ENCODE measurements around the gene FAM20A. TPM values are rescaled to one million over a fixed set of nuclear protein-coding genes. Genes with fewer than 3 reads are reported as not detected.
A peak's percentile ranks its signal among the peaks of the same experiment; 100 is the strongest.

FAM20A gene
- total RNA-seq, 4 donors from 2014 or later, result 0.80 to 3.1 (median 1.4) TPM

DNA sequence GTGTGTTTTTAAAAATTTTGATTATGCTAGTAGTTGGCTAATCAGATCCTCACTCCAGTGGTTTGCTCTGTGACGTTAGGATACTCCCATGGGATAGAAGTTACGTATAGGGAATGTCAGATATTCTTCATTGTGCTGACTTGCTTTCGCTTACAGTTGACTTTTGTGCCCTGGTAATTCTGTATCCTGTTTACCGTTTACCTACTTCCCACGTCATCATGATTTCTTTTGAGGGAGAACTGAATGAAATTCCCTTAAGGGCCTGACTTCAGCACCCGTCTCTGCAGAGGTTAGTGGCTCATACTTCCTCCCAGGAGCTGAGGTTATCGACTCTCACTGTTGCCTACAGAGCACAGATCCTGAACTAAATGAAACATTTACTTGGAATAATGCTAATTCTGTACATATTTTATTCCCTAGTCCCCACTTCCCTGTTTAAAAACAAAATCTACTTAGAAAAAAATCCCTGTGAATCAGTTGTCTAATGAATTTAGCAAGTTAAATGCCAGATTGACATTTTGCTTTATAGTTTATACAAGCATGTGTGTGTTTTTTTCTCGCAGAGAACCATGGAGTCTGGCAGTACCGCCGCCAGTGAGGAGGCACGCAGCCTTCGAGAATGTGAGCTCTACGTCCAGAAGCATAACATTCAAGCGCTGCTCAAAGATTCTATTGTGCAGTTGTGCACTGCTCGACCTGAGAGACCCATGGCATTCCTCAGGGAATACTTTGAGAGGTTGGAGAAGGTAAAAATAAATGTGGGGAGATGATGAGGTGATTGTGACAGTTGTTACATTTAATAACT lies 86.1 kb downstream of the FAM20A start:
- Histone ChIP-seq H3K36me3 (peaks cover 0 to 18% of the 10 kb centered on the region in 2 donors), H3K9me3 (no peaks in the 10 kb centered on the region), H3K4me1 (peaks cover 69 to 72% of the 10 kb centered on the region in 2 donors), H3K4me3 (peak overlapping the region; percentile 78 to 89 (median 84)), H3K27me3 (no peaks in the 10 kb centered on the region), H3K27ac (peak overlapping the region; percentile 94 to 99 (median 96))
- ATAC-seq (no peak), DNase-seq (no peak)
- TF ChIP-seq, protein P1, sequence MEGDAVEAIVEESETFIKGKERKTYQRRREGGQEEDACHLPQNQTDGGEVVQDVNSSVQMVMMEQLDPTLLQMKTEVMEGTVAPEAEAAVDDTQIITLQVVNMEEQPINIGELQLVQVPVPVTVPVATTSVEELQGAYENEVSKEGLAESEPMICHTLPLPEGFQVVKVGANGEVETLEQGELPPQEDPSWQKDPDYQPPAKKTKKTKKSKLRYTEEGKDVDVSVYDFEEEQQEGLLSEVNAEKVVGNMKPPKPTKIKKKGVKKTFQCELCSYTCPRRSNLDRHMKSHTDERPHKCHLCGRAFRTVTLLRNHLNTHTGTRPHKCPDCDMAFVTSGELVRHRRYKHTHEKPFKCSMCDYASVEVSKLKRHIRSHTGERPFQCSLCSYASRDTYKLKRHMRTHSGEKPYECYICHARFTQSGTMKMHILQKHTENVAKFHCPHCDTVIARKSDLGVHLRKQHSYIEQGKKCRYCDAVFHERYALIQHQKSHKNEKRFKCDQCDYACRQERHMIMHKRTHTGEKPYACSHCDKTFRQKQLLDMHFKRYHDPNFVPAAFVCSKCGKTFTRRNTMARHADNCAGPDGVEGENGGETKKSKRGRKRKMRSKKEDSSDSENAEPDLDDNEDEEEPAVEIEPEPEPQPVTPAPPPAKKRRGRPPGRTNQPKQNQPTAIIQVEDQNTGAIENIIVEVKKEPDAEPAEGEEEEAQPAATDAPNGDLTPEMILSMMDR (IDR thresholded peaks at IDR 0.05 in 4 of 5, conservative IDR thresholded peaks at IDR 0.05 in 1 of 5), result no peak
- TF ChIP-seq POLR2A (IDR thresholded peaks at IDR 0.05), result peak in 1 of 2 donors; percentile 35
- in situ Hi-C loops (cut with MboI; ENCODE audit: low sequenced_read_pairs in 4 of 4), result loop anchor here in 1 of 4 donors (10.0 kb wide), 1 partner anchor 60 kb away; the partner anchor contains the start of gene WIPI1
- intact Hi-C loops (cut with DNase I; ENCODE audit: low total_unique reads), result loop anchor here (5.0 to 10.0 kb wide), 2 partner anchors 268 to 1470 kb away; partner anchors contain the start of genes AMZ2 and CACNG1

DNA sequence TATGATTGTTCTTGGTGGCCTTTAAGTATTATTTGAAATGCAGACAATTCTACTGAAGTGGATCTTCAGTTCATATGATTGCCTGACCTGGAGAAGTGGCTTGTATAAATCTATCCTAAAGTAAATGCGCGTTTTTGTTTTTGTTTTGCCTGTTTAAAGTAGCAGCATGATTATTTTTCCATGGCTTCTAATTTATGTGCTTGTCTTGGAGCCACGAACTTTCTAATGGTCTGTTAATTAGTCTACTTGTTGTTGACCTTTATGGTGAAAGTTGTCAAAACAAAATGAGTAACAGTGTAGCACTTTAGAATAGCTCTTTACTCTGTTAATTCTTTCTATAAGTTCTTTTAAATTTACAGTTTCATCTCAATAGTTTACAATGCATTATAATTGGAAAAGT lies 87.2 kb downstream of the FAM20A start:
- Histone ChIP-seq H3K4me3 (peak overlapping the region; percentile 78 to 89 (median 84)), H3K27ac (peak overlapping the region; percentile 94 to 99 (median 96)), H3K4me1 (peaks cover 64 to 70% of the 10 kb centered on the region in 2 donors), H3K36me3 (peaks cover 0 to 18% of the 10 kb centered on the region in 2 donors), H3K27me3 (no peaks in the 10 kb centered on the region), H3K9me3 (no peaks in the 10 kb centered on the region)
- TF ChIP-seq POLR2A (IDR thresholded peaks at IDR 0.05), result no peak
- TF ChIP-seq, protein P1 (IDR thresholded peaks at IDR 0.05 in 4 of 5, conservative IDR thresholded peaks at IDR 0.05 in 1 of 5), result no peak
- in situ Hi-C loops (cut with MboI; ENCODE audit: low sequenced_read_pairs in 4 of 4), result loop anchor here in 1 of 4 donors (10.0 kb wide), 1 partner anchor 59 kb away; the partner anchor contains the start of gene WIPI1
- no peak for DNase-seq
- no peak for ATAC-seq
- intact Hi-C loops (cut with DNase I; ENCODE audit: low total_unique reads), result loop anchor here (2.0 to 10.0 kb wide), 4 partner anchors 57 to 1469 kb away; partner anchors contain the start of genes AMZ2, CACNG1 and WIPI1

DNA sequence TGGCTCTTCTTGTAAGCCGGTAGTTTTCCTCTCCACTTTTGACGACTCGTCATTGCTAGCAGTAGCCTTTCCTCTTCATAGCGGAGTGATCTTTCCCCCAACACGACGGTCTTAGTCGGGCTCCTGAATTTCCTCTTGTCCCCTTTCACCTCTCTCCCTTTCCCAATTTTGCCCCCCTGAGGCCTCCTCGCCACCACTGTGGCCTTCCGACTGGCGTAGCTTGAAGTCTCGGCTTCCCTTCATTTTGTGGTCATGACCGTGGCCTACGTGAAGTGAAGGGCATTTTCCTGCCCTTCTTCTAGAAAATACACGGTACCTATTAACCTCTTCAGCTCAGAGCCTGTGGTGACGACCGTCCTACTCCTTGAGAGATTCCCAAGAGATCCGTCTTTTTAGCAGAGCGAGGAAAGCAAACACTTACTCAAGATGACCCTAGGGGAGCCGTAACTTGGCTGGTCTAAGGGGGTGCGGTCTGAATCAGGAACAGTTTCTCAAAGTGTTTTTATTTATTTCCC lies 88.2 kb downstream of the FAM20A start:
- H3K9me3 ChIP-seq, result no peaks in the 10 kb centered on the region
- in situ Hi-C loops (cut with MboI; ENCODE audit: low sequenced_read_pairs in 4 of 4) (loop anchor here in 1 of 4 donors (10.0 kb wide), 1 partner anchor 58 kb away; the partner anchor contains the start of gene WIPI1), intact Hi-C loops (cut with DNase I; ENCODE audit: low total_unique reads) (loop anchor here (1.0 to 10.0 kb wide), 5 partner anchors 56 to 1468 kb away; partner anchors contain the start of genes AMZ2, CACNG1 and WIPI1)
- H3K4me3 ChIP-seq, result peak overlapping the region; percentile 78 to 89 (median 84)
- ATAC-seq (no peak), DNase-seq (peak; percentile 40 to 61)
- peaks cover 54 to 62% of the 10 kb centered on the region in 2 donors for H3K4me1 ChIP-seq
- TF ChIP-seq POLR2A (IDR thresholded peaks at IDR 0.05), result no peak
- TF ChIP-seq, protein P1 (IDR thresholded peaks at IDR 0.05 in 4 of 5, conservative IDR thresholded peaks at IDR 0.05 in 1 of 5), result no peak
- H3K27me3 ChIP-seq, result no peaks in the 10 kb centered on the region
- H3K27ac ChIP-seq, result peak overlapping the region; percentile 94 to 99 (median 96)
- H3K36me3 ChIP-seq, result peaks cover 0 to 13% of the 10 kb centered on the region in 2 donors

DNA sequence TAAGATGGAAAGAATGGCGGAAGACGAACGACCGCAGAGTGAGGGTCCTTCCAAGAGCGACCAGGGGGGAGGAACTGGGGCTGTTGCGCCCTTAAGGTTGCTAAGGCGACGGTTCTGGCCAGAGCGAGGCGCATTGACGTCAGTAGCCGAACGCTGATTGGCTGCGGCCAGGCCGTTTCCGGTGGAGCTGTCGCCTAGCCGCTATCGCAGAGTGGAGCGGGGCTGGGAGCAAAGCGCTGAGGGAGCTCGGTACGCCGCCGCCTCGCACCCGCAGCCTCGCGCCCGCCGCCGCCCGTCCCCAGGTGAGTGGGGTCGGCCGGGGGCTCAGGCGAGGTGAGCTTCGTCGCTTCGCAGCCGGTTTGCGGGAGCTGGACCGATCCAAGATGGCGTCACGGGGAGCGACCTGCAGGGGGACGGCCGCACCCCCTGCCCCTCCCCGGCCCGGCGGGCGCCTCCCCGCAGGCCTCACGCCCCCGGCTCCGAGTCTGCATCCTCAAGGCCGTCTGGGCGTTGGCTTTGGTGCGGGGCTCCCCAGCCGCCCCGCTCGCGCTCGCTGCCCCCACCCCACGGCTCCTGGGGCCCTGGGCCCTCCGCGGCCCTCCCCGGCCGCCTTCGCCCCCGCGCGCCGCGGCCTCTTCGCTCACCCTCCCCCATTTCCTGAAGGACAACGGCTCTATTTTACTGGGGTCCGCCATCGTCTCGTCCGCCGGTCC lies 88.8 kb downstream of the FAM20A start, which contains the start of gene PRKAR1A:
TSS of gene PRKAR1A (plus strand) at position 184 of the 713 bp plus-strand sequence. CDS start 2,970 bp downstream, outside the sequence.
- H3K4me1 ChIP-seq, result peaks cover 48 to 55% of the 10 kb centered on the region in 2 donors
- no peaks in the 10 kb centered on the region for H3K9me3 ChIP-seq
- TF ChIP-seq, protein P1 (IDR thresholded peaks at IDR 0.05 in 4 of 5, conservative IDR thresholded peaks at IDR 0.05 in 1 of 5), result peak in 2 of 5 experiments; percentile 17 to 18
- peak; percentile 96 to 97 for TF ChIP-seq POLR2A (IDR thresholded peaks at IDR 0.05)
- ATAC-seq (peak; percentile 73 to 81), DNase-seq (peak; percentile 92 to 94)
- H3K27ac ChIP-seq, result peak within 1 kb of the TSS; percentile 94 to 99 (median 96)
- in situ Hi-C loops (cut with MboI; ENCODE audit: low sequenced_read_pairs in 4 of 4), result loop anchor here in 1 of 4 donors (10.0 kb wide), 1 partner anchor 58 kb away; the partner anchor contains the start of gene WIPI1
- H3K36me3 ChIP-seq, result peaks cover 0 to 10% of the 10 kb centered on the region in 2 donors
- no peaks in the 10 kb centered on the region for H3K27me3 ChIP-seq
- H3K4me3 ChIP-seq, result peak within 1 kb of the TSS; percentile 78 to 89 (median 84)
- intact Hi-C loops (cut with DNase I; ENCODE audit: low total_unique reads), result loop anchor here (1.0 to 10.0 kb wide), 5 partner anchors 56 to 1468 kb away; partner anchors contain the start of genes AMZ2, CACNG1 and WIPI1

Measured in gastrocnemius medialis (tissue), 4 donors.